HG02588 (cell line): ENCODE results near the gene CHIT1.

ENCODE experiments used
- ATAC-seq: cut with Tn5 transposase; IDR thresholded peaks from one replicate; pipeline ENCODE4 v1.9.1; 2021; ENCODE audit warnings: mild to moderate bottlenecking, moderate library complexity; ENCODE audit not compliant: unreplicated experiment

The CHIT1 gene

DNA sequence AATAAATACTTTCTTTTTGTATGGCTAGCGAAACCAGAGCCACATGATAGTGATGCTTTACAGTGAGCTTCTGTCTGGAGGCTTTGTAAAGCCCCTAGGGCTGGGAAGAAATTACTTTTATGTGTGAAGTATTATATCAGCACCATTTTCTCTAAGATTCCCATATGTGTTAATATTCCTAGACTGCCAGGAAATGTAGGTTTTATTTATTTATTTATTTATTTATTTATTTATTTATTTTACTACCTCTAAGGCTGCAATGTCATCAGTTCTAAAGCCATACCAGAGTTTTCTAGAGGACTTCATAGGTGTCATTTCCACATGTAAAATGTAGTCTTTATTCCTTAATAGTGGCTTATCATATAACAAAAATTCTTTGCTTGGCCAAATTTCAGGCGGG is 38.5 kb downstream of the CHIT1 start:
- ATAC-seq = no peak

DNA sequence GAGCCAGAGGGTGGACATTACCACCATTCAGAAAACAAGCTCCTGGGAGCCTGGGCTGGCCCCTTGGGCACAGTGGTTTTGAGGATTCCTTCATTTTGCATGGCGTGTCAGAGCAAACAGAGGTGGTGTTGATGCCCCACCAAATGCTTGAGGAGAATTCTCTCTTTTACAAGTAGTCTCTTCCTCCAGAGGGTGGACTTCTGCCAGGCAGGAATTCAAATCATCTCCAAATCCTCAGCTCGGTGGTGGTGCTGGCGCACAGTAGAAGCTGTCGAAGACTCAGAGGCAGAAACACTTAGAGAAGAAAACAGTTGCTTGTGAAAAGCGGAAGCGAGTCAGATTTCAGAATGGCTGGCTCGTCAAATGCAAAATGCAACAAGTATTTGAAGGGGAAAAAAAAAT is 39.5 kb downstream of the CHIT1 start:
- ATAC-seq = no peak

DNA sequence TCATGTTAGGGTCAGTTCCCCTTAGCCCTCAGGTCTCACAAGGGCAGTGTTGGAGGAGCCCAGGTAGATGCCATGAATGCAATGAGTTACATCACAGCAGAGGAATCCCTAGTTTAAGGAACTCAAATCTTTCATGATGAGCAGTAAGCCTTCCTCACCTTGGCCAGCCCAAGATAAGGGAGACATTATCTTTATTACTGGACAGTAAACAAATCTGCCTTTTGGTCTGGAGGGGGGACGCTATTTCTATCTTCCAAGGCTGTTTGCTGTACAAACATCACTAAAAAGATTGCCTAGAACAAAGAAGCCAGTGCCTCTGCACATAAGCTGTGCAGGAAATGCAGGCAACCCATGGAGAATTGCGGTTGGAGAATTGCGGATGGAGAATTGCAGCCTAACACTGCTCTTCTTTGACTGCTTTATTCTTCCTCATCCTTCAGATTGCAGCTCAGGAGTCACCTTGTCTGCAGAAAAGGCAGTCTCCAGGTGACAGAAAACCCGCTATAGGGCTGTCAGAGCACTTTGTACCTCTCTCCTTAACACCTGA is 40.7 kb downstream of the CHIT1 start:
- no peak for ATAC-seq

DNA sequence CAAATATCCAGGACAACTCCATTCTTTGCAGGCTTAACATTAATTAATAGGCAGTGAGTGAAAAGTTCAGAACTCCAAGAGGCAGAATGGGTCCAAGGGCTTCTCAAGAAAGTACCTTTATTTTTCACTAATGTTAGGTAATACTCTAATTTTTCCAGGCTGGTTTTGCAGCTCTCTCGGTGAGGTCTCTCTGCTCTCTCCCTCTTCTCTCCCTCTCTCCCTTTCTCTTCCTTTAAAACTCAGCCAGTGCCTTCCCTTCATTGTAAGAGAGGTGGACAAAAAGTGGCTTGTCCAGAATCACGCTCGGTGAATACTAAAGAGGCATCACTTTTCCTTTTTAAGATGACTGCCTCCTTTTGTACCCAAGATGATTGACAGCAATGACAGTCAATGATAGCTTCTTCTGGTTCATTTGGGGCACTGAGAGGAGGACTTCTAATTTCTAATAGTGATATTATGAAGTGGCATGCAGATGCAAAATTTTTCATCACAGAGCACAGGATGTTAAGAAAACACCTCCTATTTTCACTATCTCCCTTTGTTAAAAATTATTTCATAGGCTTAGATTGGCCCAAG is 41.7 kb downstream of the CHIT1 start:
- ATAC-seq = no peak

DNA sequence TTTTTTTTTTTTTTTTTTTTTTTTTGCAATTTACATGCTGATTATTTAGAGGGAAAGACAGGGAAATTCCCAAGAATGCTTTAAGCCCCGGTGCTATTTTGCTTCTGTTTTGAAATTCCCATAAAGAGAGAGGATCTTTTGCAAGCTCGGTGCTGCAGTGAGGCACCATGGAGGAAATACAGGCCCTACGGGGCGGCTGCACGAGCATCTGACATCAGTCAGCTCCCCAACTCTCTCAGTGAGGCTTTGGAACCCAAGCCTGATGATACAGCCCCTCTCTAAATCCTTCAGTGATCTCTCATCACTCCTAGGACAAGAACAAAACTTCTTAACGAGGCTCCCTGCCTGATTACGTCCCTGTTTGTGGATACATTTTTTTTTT is 42.2 kb downstream of the CHIT1 start:
- ATAC-seq = no peak

DNA sequence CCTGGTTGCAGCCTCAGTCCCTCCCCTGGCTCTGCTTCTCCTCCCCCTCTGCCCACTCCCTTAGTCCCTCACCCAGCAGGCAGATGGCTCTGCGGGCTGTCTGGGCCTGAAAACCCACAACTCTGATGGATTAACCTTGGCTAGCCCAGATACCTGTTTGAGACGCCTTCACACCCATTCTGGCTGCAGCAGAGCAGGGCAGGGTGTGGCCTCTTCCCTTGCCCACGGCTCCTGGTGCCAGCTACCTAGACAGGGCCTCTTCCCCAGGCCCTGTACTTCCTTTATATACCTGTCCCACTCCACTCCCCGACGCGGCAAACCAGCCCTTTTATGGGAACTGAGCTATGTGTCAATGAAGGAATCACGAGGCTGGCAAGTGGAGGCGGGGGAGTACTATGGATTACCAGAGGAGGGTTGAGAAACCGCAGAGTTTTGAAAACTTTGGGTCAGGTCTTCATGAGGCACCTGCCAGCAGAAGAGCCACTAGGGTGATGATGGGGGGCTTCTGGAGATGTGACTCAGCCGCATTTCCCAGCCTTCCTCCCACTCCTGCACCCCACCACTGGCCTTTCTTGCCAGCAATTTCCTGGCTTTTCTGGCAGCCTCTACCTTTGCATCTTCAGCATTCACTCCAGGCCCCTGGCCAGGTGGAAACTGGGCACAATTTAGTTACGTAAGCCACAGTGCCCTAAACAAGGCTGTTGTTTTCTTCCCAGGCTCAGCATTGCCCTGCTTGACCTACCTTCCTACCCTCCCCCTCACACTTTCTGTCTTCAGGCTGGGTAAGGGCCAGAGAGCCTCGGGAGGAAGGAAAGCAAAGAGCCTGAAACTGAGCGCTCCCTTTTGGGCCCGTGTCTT is 42.8 kb downstream of the CHIT1 start, which contains the start of gene CHI3L1:
CHI3L1 (minus strand) TSS at position 259 of the 858 bp plus-strand sequence; CDS start at position 178, 81 bp downstream.
- ATAC-seq = no peak

DNA sequence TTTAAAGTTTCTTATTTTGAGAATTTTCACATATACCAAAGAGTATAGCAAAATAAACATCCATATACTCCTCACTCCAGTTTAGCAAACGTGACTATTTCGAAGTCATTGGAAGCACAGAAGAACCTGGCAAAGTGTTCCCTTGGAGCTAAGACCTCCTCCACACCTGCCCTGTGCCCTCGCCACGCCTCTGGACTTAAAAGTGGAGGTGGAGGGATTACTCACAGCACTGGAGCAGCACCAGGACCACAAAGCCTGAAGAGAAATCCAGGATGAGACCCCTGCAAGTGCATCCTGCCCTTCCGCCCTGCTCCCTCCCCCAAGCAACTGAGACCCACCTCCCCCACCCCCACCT is 43.4 kb downstream of the CHIT1 start:
- no peak for ATAC-seq

DNA sequence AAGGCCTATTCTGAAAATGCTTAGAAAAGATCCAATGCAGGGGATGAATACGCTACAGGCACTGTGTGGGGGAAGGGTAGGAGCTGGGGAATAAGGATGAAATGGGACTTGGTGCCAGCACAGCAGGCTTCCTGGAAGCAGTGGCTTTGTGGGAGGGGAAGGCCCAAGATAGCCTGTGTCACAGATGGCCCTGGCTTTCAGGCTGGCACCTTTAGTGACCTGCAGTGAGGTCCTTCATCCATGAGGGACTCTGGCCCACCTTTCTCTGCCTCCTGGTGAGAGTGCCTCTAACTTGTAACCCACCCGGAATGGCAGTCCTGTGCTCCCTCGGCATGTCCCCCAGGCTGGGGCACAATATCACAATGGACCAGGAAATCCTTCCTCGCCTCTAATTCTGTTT is 43.9 kb downstream of the CHIT1 start:
- ATAC-seq = no peak

DNA sequence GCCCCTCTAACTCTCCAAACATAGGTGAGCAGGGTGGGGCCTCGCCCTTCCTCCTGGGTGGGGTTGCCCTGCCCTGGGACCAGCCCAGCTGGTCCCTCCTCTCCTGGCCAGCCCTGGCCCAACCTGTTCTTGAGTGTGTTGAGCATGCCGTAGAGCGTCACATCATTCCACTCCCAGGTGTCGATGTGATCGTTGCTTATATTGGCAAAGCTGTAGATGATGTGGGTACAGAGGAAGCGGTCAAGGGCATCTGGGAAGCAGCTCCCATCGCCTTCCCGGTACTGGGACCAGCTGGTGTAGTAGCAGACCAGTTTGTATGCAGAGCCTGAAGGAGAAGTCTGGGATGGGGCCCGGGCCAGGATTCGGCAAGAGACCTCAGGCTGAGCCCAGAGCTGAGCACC is 44.4 kb downstream of the CHIT1 start:
- ATAC-seq = no peak

DNA sequence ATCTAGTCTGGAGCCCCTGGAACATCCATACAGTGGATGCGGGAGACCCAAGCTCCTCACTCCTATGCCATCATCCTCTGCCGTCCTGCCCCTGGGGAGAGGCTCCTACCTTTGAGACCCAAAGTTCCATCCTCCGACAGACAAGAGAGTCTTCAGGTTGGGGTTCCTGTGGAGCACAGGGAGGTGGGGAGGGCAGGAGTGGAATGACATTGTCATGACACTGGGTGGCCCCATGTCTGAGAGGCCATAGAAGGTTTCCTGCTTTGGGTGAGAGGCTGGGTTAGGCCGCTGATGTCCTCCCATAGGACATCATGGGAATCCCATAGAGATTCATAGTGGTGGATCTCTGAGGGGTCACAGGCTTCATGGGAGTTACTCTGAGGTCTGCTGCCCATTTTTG is 45.0 kb downstream of the CHIT1 start:
- ATAC-seq = no peak

DNA sequence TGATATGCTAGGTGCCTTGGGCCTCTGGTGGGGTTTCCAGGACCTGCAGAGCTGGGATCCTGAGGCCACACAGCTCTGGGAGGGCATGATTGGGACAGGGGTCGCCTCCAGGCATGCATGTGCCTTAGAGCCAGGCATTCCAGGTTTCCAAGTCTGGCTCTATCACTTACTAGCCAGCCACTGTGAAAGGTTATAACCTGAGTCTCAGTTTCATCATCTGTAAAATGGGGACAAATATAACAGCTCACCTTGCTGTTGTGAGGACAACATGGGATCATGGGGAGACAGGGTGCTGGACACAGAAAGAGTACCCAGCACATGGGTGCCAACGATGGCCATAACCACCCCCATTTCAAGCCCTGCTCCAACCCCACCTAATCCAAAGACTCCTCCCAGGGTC is 45.6 kb downstream of the CHIT1 start:
- ATAC-seq = no peak

DNA sequence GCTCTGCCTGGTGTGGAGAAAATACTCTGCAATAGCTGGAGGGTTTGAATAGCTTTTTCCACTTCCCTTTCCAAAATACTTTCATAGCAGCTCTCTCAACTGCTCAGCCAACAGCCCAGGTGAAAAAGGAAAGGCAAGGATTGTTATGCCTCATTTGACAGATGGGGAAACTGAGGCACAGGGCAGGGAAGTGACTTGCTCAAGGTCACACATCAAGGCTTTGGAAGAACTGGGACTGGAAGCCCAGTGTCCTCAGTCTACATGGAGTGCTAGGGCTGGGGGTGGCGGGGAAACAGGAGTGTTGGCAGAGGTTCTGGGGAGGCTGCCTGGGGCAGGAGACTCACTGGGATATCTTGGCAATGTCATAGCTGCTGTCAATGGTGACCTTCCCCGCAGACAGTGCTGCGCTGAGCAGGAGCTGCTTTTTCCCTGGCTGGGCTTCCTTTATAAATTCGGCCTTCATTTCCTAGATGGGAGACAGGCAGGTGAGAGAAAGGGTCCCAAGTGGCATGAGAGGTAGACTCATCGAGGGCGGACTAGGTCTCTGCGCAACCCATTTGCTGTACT is 47.0 kb downstream of the CHIT1 start:
- ATAC-seq = no peak

DNA sequence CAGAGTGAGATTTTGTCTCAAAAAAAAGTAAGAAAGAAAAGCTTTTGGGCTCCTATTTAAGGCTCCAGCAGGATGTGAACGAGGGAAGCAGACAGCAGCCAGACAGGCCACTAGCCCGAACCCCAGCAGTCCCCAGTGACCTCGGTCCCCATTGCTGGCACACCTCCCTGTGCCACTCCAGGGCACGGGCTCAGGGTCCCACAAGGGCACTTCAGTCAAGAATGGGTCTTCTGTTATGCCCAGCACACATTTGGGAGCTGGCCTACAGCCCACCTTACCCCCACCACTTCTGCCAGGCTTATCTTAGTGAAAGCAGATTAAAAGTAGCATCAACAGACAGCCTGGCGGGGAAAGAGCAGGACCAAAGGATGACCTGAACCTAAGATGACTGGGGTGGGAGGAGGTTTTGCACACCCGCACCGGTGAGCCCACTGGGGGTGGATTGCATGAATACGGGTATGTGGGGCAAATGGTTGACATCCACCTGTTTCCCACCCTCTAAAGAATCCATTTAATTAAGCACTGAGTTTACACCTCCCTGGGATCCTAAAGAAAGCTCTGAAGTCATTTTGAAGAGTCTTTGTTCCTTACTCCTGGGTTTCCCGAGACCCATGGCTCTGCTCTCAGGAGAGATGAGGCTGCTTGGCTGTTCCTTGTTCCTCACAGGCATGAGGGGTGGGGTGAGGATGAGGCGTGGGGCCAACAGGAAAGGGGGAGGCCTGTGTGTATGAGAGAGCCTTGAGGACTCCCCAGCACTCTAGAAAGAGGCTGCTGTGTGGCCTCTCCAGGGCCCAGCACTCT is 47.7 kb downstream of the CHIT1 start:
- no peak for ATAC-seq

DNA sequence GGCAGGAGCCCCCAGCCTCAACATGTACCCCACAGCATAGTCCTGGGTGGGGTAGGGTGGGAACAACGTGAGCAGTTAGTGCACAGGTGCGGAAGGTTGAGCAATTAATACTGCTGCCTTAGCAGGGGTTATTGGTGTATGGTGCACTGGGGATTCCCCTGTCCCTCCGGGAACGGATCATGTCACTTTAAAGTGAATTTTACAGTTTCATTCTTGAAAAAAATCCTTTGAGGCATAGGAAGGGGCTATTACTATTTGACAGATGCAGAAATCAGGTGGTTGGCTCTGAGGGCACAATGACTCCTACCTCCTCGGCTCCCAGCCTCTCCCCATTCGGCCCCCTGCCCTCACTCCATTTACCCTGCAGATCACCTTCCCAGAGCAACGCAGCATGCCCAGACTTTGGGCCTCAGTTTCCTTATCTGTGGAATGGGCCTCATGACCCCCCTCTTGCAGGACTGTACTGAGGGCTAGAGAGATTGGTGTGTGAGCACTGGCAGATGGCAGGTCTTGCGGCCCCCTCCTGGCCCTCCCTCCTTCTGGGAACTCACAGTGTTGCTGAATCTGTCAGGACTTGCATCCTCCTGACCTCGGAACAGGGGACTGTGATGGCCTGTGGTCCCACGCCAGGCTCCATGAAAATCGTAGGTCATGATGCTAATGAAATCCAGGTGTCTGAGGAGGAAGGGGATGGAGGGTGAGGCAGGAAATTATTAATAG is 48.7 kb downstream of the CHIT1 start:
- ATAC-seq = no peak

DNA sequence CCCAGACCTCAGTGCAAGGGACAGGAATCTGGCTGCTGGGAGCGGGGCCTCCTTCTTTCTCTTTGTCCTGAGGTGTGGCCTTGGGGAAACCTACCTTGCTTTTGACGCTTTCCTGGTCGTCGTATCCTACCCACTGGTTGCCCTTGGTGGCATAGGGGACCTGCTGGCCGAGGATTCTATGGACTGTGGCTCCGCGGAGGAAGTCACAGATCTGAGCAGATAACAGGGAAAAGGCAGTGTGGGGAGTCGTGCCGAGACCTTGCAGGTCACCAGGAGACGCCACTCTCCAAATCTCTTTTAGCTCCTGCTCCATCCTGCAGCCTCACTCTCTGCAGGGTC is 49.8 kb downstream of the CHIT1 start:
- ATAC-seq = no peak

DNA sequence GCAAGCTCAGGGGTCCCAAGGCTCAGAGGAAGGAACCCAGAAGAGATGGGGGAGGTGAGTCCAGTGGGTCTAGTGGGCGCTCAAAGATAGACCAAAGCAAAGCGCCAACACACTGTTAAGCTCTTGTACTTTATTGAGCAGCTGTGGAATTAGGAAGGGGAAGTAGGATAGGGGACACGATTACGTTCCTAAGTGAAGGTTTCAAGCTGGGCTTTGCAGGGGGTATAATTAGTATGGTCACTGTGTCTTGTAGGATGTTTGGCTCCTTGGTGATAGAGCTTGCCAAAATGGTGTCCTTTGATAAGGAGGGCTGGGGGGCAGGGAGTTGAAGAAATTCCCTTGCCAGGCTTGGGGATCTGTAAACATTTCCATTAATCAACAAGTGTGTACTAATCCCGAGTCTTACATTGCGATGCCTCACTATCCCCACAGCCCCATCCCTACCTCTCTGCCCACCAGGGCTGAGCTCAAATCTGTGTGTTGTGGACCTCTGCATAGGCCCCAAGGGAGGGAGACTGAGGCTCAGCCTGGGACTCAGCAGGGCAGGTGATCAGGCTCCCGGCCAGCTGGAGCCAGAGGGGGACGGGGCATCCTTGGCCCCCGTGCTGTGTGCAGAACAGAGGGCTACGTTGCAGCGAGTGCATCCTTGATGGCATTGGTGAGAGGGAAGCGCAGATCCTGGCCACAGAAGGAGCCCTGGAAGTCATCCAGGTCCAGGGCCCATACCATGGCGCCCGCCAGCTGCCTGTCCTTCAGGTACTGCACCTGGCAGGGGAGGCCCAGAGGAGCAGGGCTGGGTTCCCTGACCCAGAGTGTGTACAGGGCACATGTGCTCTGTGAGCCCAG is 50.4 kb downstream of the CHIT1 start:
- ATAC-seq = no peak

DNA sequence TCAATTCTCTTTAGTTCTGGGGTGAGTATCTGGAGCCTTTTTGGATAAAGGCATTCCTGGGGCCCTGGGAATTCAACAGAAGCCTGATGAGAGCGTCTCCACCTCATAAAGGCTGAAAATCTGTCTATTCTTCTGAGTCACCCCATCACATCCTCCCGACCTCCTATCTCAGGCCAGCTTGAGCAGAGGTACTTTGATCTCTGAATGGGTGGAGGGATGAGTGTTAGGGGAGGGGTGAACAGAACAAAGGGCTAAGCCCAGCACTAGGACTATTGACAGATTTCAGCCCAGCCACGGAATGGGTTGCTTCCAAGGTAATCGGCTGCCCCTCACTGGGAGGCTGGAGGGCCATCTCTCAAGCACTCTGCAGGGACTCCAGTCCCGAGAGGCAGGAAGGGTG is 51.4 kb downstream of the CHIT1 start:
- no peak for ATAC-seq

DNA sequence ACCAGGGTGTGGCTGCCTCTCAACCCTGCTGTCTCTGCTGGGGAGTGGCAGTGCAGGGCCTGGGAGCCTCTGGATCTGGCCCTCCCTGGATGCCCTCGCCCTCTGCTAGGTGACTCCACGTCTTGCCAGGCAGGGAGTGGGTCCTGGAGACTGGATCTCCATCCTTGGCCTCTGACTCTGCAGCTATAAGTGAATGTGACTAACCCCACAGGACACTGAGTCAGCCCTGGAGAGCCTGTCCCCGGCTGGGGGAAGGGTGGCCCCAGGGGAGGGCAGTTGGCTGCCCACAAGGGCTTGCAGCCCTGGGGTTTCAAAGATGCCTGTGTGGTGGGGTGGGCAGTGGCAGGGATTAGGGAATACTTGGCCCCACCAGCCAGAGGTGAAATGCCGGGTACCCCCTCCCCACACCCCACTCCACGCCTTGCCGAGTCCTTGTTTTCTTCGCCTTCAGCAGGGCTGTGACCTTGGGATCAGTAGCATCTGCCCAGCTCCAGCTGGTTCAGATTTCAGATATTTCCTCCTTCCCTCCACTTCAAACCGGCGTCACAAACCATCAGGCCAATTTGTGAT is 51.9 kb downstream of the CHIT1 start:
- no peak for ATAC-seq

DNA sequence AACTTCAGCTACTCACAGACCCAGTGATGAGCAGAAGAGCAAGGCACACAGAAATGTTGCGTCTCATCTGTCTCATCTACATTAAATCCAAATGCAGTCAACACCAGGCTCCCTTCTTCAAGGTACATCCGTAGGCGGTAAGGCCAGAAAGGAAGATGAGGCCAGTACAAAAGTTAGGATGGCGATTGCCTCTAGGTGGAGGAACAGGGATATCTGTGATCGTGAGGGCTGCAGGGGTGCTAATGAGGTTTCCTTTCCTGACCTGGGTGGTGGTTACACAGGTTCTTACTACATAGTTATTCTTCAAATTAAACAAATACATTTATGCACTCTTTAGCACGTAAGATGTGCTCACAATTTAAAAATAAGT is 52.5 kb downstream of the CHIT1 start:
- no peak for ATAC-seq
